Measurements from ENCODE around the gene AP3S1.

AP3S1 gene

DNA sequence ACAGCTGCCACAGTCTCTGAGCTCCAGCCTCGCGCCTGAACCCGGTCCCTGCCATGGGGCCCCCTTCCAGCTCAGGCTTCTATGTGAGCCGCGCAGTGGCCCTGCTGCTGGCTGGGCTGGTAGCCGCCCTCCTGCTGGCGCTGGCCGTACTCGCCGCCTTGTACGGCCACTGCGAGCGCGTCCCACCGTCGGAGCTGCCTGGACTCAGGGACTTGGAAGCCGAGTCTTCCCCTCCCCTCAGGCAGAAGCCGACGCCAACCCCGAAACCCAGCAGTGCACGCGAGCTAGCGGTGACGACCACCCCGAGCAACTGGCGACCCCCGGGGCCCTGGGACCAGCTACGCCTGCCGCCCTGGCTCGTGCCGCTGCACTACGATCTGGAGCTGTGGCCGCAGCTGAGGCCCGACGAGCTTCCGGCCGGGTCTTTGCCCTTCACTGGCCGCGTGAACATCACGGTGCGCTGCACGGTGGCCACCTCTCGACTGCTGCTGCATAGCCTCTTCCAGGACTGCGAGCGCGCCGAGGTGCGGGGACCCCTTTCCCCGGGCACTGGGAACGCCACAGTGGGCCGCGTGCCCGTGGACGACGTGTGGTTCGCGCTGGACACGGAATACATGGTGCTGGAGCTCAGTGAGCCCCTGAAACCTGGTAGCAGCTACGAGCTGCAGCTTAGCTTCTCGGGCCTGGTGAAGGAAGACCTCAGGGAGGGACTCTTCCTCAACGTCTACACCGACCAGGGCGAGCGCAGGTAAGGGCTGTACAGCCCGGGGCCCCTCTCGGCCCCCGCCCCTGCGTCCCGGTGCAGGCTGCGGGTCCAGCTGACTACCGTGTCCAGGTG is 121.0 kb downstream of the AP3S1 start:
- peak; percentile 72 for ATAC-seq
- no peaks in the 10 kb centered on the region for H3K9me3 Mint-ChIP-seq
- peak in 1 of 2 donors; percentile 12 for DNase-seq
- H3K4me1 Mint-ChIP-seq, result peaks cover 13% of the 10 kb centered on the region
- no peak overlapping the region for H3K27ac Mint-ChIP-seq
- H3K27me3 Mint-ChIP-seq, result peaks cover 61% of the 10 kb centered on the region
- peak overlapping the region; percentile 29 to 60 for H3K4me3 Mint-ChIP-seq

DNA sequence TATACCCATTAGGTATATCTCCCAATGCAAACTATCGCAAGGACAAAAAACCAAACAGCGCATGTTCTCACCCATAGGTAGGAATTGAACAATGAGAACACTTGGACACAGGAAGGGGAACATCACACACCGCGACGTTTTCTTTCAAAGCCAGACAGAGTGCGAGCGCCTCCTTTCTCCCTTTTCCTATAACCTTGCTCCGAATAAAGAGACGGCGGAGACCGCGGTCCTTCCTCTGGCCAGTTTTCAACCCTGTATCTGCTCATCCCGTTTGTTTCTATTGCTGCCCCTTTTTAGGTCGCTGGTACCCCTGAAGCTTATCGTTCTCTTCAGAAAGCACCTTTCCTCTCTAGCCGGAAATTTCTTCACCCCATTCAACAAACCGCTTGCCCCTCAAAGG is 121.8 kb downstream of the AP3S1 start:
- no peak for DNase-seq
- no peak overlapping the region for H3K4me3 Mint-ChIP-seq
- no peak overlapping the region for H3K27ac Mint-ChIP-seq
- peaks cover 69% of the 10 kb centered on the region for H3K27me3 Mint-ChIP-seq
- no peak for ATAC-seq
- peaks cover 13% of the 10 kb centered on the region for H3K4me1 Mint-ChIP-seq
- no peaks in the 10 kb centered on the region for H3K9me3 Mint-ChIP-seq
